GM21528 (cell line): ENCODE measurements around the gene GADL1.

ENCODE experiments used
- ATAC-seq: cut with Tn5 transposase; IDR thresholded peaks from one replicate; pipeline ENCODE4 v1.9.1; 2021; ENCODE audit warnings: mild to moderate bottlenecking, moderate library complexity; ENCODE audit not compliant: unreplicated experiment, low FRiP score

Gene GADL1

DNA sequence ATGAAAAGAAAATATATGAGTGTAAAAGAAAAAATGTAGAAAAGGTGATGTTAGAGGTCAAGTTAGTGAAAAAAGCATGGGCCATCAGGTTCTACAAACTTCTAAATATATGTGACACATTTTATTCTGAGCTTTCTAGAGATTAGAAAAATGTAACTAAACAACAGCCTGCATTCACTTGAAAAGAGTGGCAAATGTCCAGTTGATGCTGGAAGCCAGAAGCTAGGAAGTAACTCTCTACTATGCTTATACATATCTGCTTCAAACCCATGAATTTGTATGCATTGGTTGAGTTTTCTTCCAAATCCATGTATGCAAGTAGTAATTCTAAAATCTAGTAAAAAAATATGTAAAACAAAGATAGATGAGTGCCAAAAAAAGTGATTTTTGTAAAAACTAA lies 164.5 kb downstream of the GADL1 start:
- ATAC-seq, result no peak

DNA sequence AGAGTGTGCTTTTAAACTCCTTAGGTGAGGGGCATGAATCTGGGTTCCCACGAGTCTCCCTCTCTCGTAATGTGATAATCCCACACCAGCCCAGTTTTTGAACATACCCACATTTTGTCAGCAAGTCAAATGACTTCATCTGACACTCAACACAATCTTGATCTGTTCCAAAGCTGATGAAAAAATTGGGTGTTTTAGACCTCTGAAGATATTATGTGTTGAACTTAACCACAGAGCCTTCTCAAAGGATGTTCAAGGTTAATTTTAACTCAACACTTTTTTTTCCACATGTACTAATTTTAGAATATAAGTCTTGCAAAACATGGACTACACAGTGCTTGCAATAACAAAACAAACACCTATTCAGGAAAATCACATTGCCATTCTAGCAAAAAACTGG lies 164.9 kb downstream of the GADL1 start:
- ATAC-seq, result no peak

DNA sequence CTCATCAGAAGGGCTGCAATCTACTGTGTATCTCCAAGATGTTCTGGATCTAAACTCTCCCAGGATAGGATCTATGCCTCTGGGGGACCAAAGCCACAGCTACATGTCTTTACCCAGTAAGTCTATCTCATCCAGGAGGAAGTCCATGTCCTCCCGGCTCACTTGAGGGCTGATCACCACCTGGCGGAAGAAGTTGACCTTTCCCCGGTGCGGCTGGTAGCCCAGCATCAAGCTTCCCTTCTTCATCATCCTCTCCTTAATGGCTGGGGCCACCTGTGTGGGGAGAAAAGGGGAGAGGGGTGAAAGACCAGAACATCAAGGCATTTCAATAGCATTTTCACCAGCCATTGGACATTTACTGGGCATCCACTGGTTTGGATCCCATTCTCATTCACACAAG lies 166.3 kb downstream of the GADL1 start:
- no peak for ATAC-seq

DNA sequence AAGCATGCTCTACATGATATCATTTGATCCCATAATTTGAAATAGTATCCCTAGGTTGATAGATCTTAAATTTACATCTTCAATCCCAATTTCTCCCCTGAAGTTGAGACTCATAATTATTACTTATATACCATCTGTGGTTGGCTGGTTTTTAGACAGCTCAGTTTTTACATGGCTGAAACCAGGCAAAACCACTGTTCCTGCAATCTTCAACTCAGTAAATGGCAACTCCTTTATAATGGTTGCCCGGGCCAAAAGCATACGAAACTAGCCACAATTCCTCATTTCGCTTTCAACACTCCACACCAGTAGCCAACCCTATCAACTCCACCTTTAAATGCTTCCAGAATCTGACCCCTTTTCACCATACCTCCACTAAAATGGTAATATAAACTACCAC lies 169.6 kb downstream of the GADL1 start:
- ATAC-seq, result no peak

DNA sequence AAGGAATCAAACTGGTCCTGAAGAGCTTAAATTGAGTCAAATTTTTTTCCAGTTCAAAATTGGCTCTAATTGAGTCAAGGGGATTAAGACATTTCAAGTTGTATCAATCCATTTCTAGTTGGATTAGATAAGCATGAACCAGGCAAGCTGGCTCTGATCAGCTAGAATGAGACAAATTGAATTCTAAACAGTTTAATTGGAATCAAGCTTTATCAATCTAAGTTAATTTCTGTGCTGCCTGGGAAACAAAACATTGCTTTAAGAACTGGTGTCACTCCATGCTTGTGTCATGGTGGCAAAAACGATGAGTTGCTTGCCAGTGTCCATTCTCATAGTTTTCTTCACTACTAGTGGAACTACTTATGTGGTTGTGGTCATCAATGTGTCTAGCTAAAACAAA lies 171.2 kb downstream of the GADL1 start:
- no peak for ATAC-seq

DNA sequence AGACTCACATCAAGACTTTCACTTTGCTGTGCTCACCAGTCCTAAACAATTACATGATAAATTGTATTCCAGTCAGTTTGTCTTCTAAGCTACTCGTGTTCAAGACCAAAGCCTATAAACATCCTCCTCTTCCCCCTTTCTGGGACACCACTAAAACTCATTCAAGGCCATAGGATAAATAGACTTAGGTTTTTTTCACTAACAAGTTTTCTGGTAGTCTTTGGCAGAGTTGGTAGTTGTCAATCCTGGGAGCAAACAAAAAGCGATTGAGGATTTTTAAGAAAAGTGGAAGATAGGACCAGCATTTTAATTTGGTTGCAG lies 173.2 kb downstream of the GADL1 start:
- ATAC-seq, result no peak

- ATAC-seq, result no peak
Measured at GRCh38 chr3:30720586-30721313, 173.7 kb downstream of the GADL1 start.

DNA sequence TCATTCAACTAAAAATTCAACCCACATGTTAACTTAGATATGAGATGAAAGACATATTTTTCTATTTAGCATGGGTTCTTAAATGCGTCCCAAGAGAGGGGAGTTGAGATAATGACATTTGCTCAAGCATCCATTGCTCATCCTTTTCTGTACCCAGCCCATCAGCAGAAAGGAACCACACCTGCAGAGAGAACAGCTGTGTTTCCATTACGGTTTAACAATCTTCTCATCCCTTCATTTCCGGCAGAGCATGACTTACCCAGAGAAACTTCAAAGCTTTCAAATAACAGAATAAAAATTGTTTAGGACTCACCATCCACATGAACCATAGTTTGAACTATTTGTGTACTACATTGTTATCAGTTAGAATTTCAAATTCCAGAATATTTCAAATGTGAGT lies 174.9 kb downstream of the GADL1 start:
- ATAC-seq, result no peak

GRCh38 chr3:30713885-30714503 lies 180.5 kb downstream of the GADL1 start:
- ATAC-seq, result no peak

GRCh38 chr3:30712991-30713390 lies 181.5 kb downstream of the GADL1 start:
- ATAC-seq, result no peak

DNA sequence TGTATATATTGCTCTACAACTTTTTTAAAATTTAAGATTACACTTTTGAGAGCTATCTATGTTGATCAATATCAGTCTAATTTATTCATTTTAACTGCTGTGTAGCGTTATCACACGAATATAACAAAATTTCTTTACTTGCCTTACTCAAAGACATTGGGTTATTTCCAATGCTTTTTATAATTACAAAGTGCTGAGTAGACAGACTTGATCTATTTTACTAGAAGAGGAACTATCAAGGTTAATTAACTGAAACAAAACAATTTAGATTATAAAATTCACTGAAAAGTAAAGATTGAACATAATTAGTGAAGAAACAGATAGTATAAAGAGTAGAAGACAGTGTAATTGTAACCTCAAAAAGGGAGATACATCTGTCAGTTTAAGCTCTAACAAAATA lies 182.6 kb downstream of the GADL1 start:
- ATAC-seq, result no peak

- ATAC-seq, result no peak
Measured at GRCh38 chr3:30711151-30711550, 183.3 kb downstream of the GADL1 start.

DNA sequence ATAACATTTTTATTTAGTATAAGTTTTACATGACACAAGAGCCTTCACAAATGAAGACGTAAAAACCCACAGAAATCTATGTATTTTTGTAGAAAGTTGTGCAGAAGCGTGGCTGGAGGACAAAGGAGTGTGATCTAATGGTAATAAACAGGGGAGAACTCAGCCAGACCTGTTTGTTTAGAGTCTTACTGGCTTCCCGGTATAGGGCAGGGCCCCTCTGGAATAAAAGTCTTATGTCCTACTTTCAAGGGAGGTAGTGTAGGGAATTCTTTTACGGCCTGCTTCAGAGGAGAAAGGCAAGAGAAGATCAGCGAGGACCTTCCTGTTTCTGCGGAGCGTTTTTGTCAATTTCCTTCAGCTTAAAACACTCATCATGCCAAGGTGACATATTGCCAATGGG lies 184.4 kb downstream of the GADL1 start:
- ATAC-seq, result no peak

DNA sequence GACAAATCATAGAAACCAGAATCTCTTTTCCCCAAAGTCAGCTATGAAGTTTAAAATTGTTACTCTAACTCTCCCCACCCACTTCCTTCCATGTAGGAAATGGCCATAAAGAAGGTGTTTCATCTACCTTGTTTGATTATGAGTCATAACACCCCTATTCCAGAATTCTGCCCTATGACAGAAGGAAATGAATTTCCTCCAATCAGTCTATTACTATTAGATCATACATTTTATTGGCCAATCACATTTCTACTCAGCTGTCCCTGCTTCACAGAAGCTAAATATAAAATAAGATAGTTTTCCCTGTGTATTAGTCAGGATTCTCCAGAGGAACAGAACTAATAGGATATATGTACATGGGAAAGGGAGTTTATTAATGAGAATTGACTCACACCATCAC lies 186.0 kb downstream of the GADL1 start:
- ATAC-seq, result no peak

GRCh38 chr3:30707825-30708224 lies 186.6 kb downstream of the GADL1 start:
- ATAC-seq, result no peak

DNA sequence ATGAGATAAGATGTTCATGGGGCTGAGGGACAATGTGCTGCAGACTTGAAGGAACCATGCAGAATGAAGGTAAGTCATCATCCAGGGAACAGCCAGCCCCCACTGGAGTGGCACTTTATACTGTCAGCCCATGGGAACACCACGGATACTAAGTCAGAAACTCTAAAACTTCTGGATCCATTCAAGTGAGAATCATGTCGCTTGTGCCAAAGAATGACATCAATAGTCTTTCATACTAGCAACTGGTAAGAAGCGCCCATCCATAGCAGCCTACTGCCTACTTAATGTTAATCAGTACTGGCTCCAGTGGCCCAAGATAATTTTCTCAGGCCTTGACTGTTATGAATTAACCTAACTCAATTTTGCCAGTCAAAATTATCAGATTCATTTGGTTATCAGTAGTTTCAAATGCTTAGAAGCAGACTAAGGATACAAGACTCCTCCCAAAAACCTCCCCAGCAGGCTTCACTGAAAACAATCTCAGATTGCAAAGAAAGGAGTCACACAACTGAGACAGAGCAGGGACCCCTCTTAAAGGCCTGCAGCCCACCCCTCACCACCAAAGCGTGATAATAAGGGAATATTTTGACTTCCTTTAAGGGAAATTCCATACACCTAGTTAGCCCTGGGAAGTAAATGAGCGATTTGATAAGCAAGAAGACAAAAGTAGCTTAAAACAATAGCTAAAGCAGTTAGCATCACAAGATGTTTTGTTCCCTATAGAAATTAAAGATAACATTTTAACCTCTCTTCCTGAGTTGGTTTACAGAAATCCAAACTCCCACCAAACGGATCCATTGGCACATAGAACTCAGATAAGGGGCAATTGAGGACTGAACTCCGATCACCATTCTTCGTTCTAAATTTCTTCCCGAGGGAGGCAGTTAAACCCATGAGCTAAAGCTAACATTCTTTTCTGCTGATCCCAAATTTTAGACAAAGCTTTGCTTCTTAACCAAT lies 189.2 kb downstream of the GADL1 start:
- no peak for ATAC-seq

- no peak for ATAC-seq
Measured at GRCh38 chr3:30702828-30703397, 191.5 kb downstream of the GADL1 start.

GRCh38 chr3:30702038-30702827 lies 192.2 kb downstream of the GADL1 start:
- no peak for ATAC-seq

DNA sequence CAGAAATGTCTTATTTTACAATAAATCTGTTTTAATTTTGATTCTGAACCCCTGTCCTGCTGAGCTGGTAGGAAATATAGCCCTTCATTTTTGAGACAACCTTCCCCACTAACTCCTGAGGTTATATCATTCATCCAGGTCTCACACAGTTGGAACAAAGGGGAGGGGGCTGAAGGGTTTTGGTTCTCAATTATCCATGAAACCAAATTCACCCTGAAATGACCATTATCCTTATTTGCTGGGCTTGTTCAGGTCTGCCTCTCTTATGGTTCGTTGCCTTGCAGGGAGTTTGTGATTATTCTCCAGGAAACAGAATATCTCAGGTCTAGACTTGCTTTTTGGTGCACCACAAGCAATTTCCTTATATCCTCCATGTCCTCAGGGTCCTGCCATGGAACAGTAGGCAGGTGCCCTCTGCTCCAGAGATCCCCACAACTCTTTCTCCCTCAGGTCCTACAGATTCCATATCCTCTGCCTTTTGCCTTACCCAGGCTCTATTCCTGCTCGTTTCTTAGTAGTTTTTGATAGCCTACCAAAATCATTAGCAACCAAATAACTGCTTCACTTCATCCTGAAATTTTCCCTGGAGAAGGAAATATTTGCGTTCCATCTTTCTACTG lies 193.6 kb downstream of the GADL1 start:
- ATAC-seq, result no peak

GRCh38 chr3:30699927-30700326 lies 194.5 kb downstream of the GADL1 start:
- no peak for ATAC-seq
